Endothelial cell of umbilical vein (primary cell): Measurements from ENCODE around the gene ADARB1. TPM values are rescaled to one million over a fixed set of nuclear protein-coding genes. Genes with fewer than 3 reads are reported as not detected.

Experiments used
- BruUV-seq: library from RNA; stranded (reverse); fragments of 400-500 nt; replicated peaks from 2 replicates; lab custom pipeline; 2021; lab: Mats Ljungman, UMichigan
- CTCF ChIA-PET: fragments of 300-600, 350-600 bp; sonication (Branson Sonifier 250); formaldehyde crosslinking; loops from one replicate; lab custom pipeline; 2021; ENCODE audit warnings: antibody characterized with exemption, inconsistent platforms; lab: Charles Lee
- POLR2A ChIA-PET: fragments of 300-600, 350-600 bp; sonication (Branson Sonifier 250); formaldehyde crosslinking; loops from one replicate; lab custom pipeline; 2021; ENCODE audit warnings: antibody characterized with exemption, inconsistent platforms; lab: Charles Lee
- DNase-seq: peaks from one replicate; pipeline ENCODE4 v3.0.0-alpha.2; 2011; ENCODE audit warnings: low read depth, low spot score
- FAIRE-seq: peaks from 2 replicates; lab custom pipeline; 2011; peaks lifted over from hg19 to GRCh38; lab: Jason Lieb, UNC
- H2AFZ ChIP-seq: 2 replicates; pipeline ENCODE4 v1.6.0; 2012; ENCODE audit warnings: low read depth, low read length, control low read depth, inconsistent platforms
- H3K27ac ChIP-seq: 2 replicates; pipeline ENCODE4 v1.5.1; 2011; ENCODE audit warnings: low read depth, mild to moderate bottlenecking, control low read depth, low read length, moderate library complexity; ENCODE audit not compliant: insufficient read depth
- H3K27me3 ChIP-seq, 2 experiments: 2 replicates each; pipeline versions ENCODE4 v1.6.0 to v1.6.1; 2011; ENCODE audit warnings: low read length in 2 of 2, mixed read lengths in 1 of 2; ENCODE audit not compliant: control insufficient read depth in 2 of 2, insufficient read depth in 2 of 2
- H3K36me3 ChIP-seq, 2 experiments: 2 replicates in 1 of 2; 3 replicates in 1 of 2; pipeline ENCODE4 v1.5.1; 2011; ENCODE audit warnings: low read length in 2 of 2, mild to moderate bottlenecking in 1 of 2, moderate library complexity in 1 of 2; ENCODE audit not compliant: control insufficient read depth in 2 of 2, insufficient read depth in 2 of 2; ENCODE audit errors: extremely low read depth in 1 of 2
- H3K4me1 ChIP-seq: 3 replicates; pipeline ENCODE4 v1.5.1; 2011; ENCODE audit warnings: mild to moderate bottlenecking, low read length; ENCODE audit not compliant: control insufficient read depth, insufficient read depth; ENCODE audit errors: extremely low read depth
- H3K4me2 ChIP-seq: 2 replicates; pipeline ENCODE4 v1.6.1; 2011; ENCODE audit warnings: low read length, control low read depth, mixed read lengths; ENCODE audit not compliant: insufficient read depth
- H3K4me3 ChIP-seq, 3 experiments: fragments of 200-600 bp in 1 of 3; sonication (generic), shearing (Covaris generic) in 1 of 3; replicated peaks in 1 of 3; 2 replicates each; pipeline ENCODE4 v1.5.1; 2011 to 2016; ENCODE audit warnings: control low read depth in 3 of 3, low read length in 3 of 3, mild to moderate bottlenecking in 2 of 3, inconsistent platforms in 1 of 3, low read depth in 1 of 3, moderate library complexity in 1 of 3; ENCODE audit not compliant: insufficient read depth in 1 of 3
- H3K79me2 ChIP-seq: 2 replicates; pipeline ENCODE4 v1.6.0; 2012; ENCODE audit warnings: low read length, inconsistent platforms; ENCODE audit not compliant: control insufficient read depth, insufficient read depth
- H3K9ac ChIP-seq: replicated peaks from 2 replicates; pipeline ENCODE3; 2011; ENCODE audit warnings: low read length, control low read depth; ENCODE audit not compliant: insufficient read depth; ENCODE audit errors: extremely low read depth
- H3K9me1 ChIP-seq: replicated peaks from 3 replicates; pipeline ENCODE4 v1.6.0; 2011; ENCODE audit warnings: mild to moderate bottlenecking, low read length; ENCODE audit not compliant: control insufficient read depth, insufficient read depth; ENCODE audit errors: extremely low read depth
- H3K9me3 ChIP-seq: replicated peaks from 2 replicates; pipeline ENCODE4 v1.5.1; 2012; ENCODE audit warnings: low read length, inconsistent platforms; ENCODE audit not compliant: control insufficient read depth, insufficient read depth
- H4K20me1 ChIP-seq: replicated peaks from 2 replicates; pipeline ENCODE3; 2011; ENCODE audit warnings: mild to moderate bottlenecking, low read length; ENCODE audit not compliant: control insufficient read depth, insufficient read depth; ENCODE audit errors: extremely low read depth
- EZH2 ChIP-seq: IDR thresholded peaks from 2 replicates; pipeline ENCODE4 v1.6.1; 2012; ENCODE audit warnings: borderline replicate concordance, low read depth, mild to moderate bottlenecking, moderate library complexity, low read length, inconsistent platforms; ENCODE audit not compliant: severe bottlenecking
- FOS ChIP-seq: IDR thresholded peaks from 2 replicates; pipeline ENCODE4 v1.6.1; 2011; ENCODE audit warnings: mild to moderate bottlenecking, low read length, moderate library complexity, borderline replicate concordance; ENCODE audit not compliant: insufficient read depth
- GATA2 ChIP-seq: IDR thresholded peaks from 2 replicates; pipeline ENCODE4 v1.7.0; 2011; ENCODE audit warnings: low read depth, mild to moderate bottlenecking, moderate library complexity, mixed read lengths, low read length; ENCODE audit not compliant: insufficient read length, insufficient read depth
- JUN ChIP-seq: IDR thresholded peaks from 2 replicates; pipeline ENCODE4 v1.6.1; 2011; ENCODE audit warnings: borderline replicate concordance, low read depth; ENCODE audit not compliant: insufficient read length, insufficient read depth
- MYC ChIP-seq: IDR thresholded peaks from one replicate; pipeline ENCODE4 v1.6.1; 2011; ENCODE audit warnings: mild to moderate bottlenecking, low read depth, low read length
- POLR2A ChIP-seq: IDR thresholded peaks from 2 replicates; pipeline ENCODE4 v1.6.1; 2012; ENCODE audit warnings: low read depth, mild to moderate bottlenecking, control low read depth, low read length
- POLR2AphosphoS5 ChIP-seq: IDR thresholded peaks from 2 replicates; pipeline ENCODE4 v1.6.1; 2012; ENCODE audit warnings: low read depth, mild to moderate bottlenecking, control low read depth, low read length, moderate library complexity; ENCODE audit not compliant: insufficient read depth
- dilution Hi-C: fragments of 300-500 bp; cut with MboI; formaldehyde crosslinking; loops from one replicate; pipeline ENCODE4 v1.15.0; 2019; ENCODE audit warnings: low sequenced_read_pairs; ENCODE audit not compliant: extremely low pct_ligation_motif_present
- intact Hi-C: fragments of 100-400 bp; cut with micrococcal nuclease; formaldehyde crosslinking; loops from one replicate; pipeline ENCODE4 v1.10.0; 2022
- polyA plus RNA-seq, 4 experiments: library from polyadenylated mRNA; depleted of rRNA in 3 of 4; stranded (reverse) in 3 of 4; unstranded in 1 of 4; fragments of >200 nt; gene quantifications; 2 replicates each; pipeline versions ENCODE4 v1.2.1 to v1.2.3, GENCODE V29; 2011 to 2012; ENCODE audit warnings: missing spikeins in 1 of 4
- total RNA-seq: library from RNA; stranded (reverse); gene quantifications from 2 replicates; pipeline ENCODE4 v1.2.3, GENCODE V29; 2021
- TF ChIP-seq, protein P1 (sequence below): IDR thresholded peaks from 2 replicates; pipeline ENCODE4 v1.6.1; 2011; ENCODE audit not compliant: insufficient read depth, insufficient read length
- TF ChIP-seq, protein P2 (sequence below), 2 donors: IDR thresholded peaks; 1 replicate in 1 of 2; 2 replicates in 1 of 2; pipeline ENCODE4 v1.5.1; 2011; ENCODE audit warnings: low read length in 2 of 2, mild to moderate bottlenecking in 2 of 2, moderate library complexity in 2 of 2, control low read depth in 1 of 2, inconsistent platforms in 1 of 2, low read depth in 1 of 2; ENCODE audit not compliant: insufficient read depth in 1 of 2; ENCODE audit errors: extremely low read depth in 1 of 2

Gene ADARB1
- total and polyA plus RNA-seq, 2 donors (not counting 3 experiments of a cell fraction or from before 2014, with no cell fraction given), result 32.5 to 54.3 TPM

DNA sequence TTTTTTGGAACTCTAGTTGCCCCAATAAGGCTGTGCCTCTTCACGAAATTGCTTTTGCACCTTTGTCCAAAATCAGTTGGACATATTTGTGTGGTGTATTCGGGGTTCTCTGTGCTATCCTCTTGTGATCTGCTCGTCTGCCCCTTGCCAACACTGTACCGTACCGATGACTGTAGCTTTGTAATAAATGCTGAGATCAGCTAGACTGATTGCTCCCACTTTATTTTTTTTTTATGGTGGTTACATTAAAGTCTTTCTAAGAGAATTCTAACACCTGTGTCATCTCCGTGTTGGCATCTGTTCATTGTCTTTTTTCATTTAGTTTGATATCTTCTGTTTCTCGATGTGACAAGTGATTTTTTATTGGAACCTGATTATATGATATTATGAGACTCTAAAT, 94.1 kb downstream of the ADARB1 start:
- H3K27ac ChIP-seq, result no peak overlapping the region
- no peak for DNase-seq
- H3K4me3 ChIP-seq, result no peak overlapping the region
- intact Hi-C loops, result no loop called here
- ChIA-PET POLR2A (no interaction called here), CTCF (interaction anchor here (1.7 kb wide), 1 partner anchor 14 kb away, joined by 4 read pairs; no protein-coding TSS in a partner anchor)
- BruUV-seq, result no TSS peak
- no peak overlapping the region for H3K9ac ChIP-seq
- H3K4me2 ChIP-seq, result no peak overlapping the region
- no peaks in the 10 kb centered on the region for H3K9me3 ChIP-seq
- no peaks in the 10 kb centered on the region for H3K79me2 ChIP-seq
- H4K20me1 ChIP-seq, result no peaks in the 10 kb centered on the region
- no peaks in the 10 kb centered on the region for H3K27me3 ChIP-seq
- H3K9me1 ChIP-seq, result no peaks in the 10 kb centered on the region
- no peaks in the 10 kb centered on the region for H3K4me1 ChIP-seq
- H3K36me3 ChIP-seq, result peaks cover 0 to under 1% of the 10 kb centered on the region in 2 experiments
- no peak for FAIRE-seq
- no peak overlapping the region for H2AFZ ChIP-seq
- TF ChIP-seq EZH2 (no peak), POLR2A (no peak), GATA2 (no peak), JUN (no peak), FOS (no peak), MYC (no peak), POLR2AphosphoS5 (no peak)
- TF ChIP-seq, protein P1, sequence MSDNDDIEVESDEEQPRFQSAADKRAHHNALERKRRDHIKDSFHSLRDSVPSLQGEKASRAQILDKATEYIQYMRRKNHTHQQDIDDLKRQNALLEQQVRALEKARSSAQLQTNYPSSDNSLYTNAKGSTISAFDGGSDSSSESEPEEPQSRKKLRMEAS, result no peak
- TF ChIP-seq, protein P2, sequence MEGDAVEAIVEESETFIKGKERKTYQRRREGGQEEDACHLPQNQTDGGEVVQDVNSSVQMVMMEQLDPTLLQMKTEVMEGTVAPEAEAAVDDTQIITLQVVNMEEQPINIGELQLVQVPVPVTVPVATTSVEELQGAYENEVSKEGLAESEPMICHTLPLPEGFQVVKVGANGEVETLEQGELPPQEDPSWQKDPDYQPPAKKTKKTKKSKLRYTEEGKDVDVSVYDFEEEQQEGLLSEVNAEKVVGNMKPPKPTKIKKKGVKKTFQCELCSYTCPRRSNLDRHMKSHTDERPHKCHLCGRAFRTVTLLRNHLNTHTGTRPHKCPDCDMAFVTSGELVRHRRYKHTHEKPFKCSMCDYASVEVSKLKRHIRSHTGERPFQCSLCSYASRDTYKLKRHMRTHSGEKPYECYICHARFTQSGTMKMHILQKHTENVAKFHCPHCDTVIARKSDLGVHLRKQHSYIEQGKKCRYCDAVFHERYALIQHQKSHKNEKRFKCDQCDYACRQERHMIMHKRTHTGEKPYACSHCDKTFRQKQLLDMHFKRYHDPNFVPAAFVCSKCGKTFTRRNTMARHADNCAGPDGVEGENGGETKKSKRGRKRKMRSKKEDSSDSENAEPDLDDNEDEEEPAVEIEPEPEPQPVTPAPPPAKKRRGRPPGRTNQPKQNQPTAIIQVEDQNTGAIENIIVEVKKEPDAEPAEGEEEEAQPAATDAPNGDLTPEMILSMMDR (IDR thresholded peaks at IDR 0.05; ENCODE audit: extremely low read depth in 1 of 2, insufficient read depth in 1 of 2, low read depth in 1 of 2, low read length in 2 of 2), result no peak
- dilution Hi-C loops, result no loop called here
